Stimulated activated CD8-positive, alpha-beta memory T cell treated with anti-CD3 and anti-CD28 coated beads, Interleukin-12 subunit alpha, Interleukin-12 subunit beta, amount 100 ng/mL, for 4 hours (primary cell): Measurements from ENCODE around the gene PIEZO1.

Source experiments
- DNase-seq: peaks from one replicate; pipeline ENCODE4 v3.0.0-alpha.2; 2020; ENCODE audit warnings: low read depth

Gene PIEZO1

GRCh38 chr16:88733630-88734360 lies 51.2 kb downstream of the PIEZO1 start:
- DNase-seq, result no peak

- DNase-seq, result no peak
Observed at GRCh38 chr16:88732961-88733294, 52.1 kb downstream of the PIEZO1 start.

- no peak for DNase-seq
Observed at GRCh38 chr16:88732172-88732960, 52.7 kb downstream of the PIEZO1 start.

GRCh38 chr16:88731699-88732098 lies 53.3 kb downstream of the PIEZO1 start:
- no peak for DNase-seq

GRCh38 chr16:88730632-88731607 lies 54.1 kb downstream of the PIEZO1 start:
- DNase-seq, result no peak

- DNase-seq, result no peak
Observed at GRCh38 chr16:88727871-88728270, 57.1 kb downstream of the PIEZO1 start.

GRCh38 chr16:88726981-88727380 lies 58.0 kb downstream of the PIEZO1 start:
- no peak for DNase-seq

GRCh38 chr16:88726408-88726749 lies 58.6 kb downstream of the PIEZO1 start:
- DNase-seq, result no peak

GRCh38 chr16:88725609-88726407 lies 59.2 kb downstream of the PIEZO1 start:
- no peak for DNase-seq

GRCh38 chr16:88724855-88725555 lies 60.0 kb downstream of the PIEZO1 start:
- no peak for DNase-seq

GRCh38 chr16:88723911-88724310 lies 61.1 kb downstream of the PIEZO1 start:
- no peak for DNase-seq

GRCh38 chr16:88723507-88723887 lies 61.5 kb downstream of the PIEZO1 start:
- DNase-seq, result no peak

GRCh38 chr16:88722784-88723506 lies 62.1 kb downstream of the PIEZO1 start:
- no peak for DNase-seq

GRCh38 chr16:88721815-88722755 lies 62.9 kb downstream of the PIEZO1 start:
- DNase-seq, result no peak

GRCh38 chr16:88721236-88721635 lies 63.8 kb downstream of the PIEZO1 start:
- no peak for DNase-seq

GRCh38 chr16:88720396-88720970 lies 64.5 kb downstream of the PIEZO1 start:
- no peak for DNase-seq

GRCh38 chr16:88719933-88720296 lies 65.1 kb downstream of the PIEZO1 start:
- no peak for DNase-seq

- DNase-seq, result no peak
Observed at GRCh38 chr16:88719267-88719932, 65.6 kb downstream of the PIEZO1 start.
